Stimulated activated CD8-positive, alpha-beta memory T cell treated with anti-CD3 and anti-CD28 coated beads, Interleukin-7, amount 100 ng/mL, for 24 hours (primary cell): ENCODE measurements around the gene IL1RAPL1.

Experiments
- DNase-seq: peaks from one replicate; pipeline ENCODE4 v3.0.0-alpha.2; 2020; ENCODE audit warnings: low read depth

The IL1RAPL1 gene

GRCh38 chrX:29903360-29903759 is 1316.1 kb downstream of the IL1RAPL1 start:
- DNase-seq, result no peak

GRCh38 chrX:29911673-29912072 is 1324.4 kb downstream of the IL1RAPL1 start:
- no peak for DNase-seq

- no peak for DNase-seq
Measured at GRCh38 chrX:29913647-29914046, 1326.4 kb downstream of the IL1RAPL1 start.

- DNase-seq, result no peak
Measured at GRCh38 chrX:29922607-29923006, 1335.4 kb downstream of the IL1RAPL1 start.

- DNase-seq, result no peak
Measured at GRCh38 chrX:29926056-29926455, 1338.8 kb downstream of the IL1RAPL1 start.

GRCh38 chrX:29926659-29927058 is 1339.4 kb downstream of the IL1RAPL1 start:
- DNase-seq, result no peak

GRCh38 chrX:29935455-29935854 is 1348.2 kb downstream of the IL1RAPL1 start:
- DNase-seq, result no peak

- no peak for DNase-seq
Measured at GRCh38 chrX:29940750-29941149, 1353.5 kb downstream of the IL1RAPL1 start.

GRCh38 chrX:29941287-29941686 is 1354.0 kb downstream of the IL1RAPL1 start:
- DNase-seq, result no peak

GRCh38 chrX:29947225-29947624 is 1360.0 kb downstream of the IL1RAPL1 start:
- DNase-seq, result no peak

GRCh38 chrX:29948653-29949052 is 1361.4 kb downstream of the IL1RAPL1 start:
- DNase-seq, result no peak

- no peak for DNase-seq
Measured at GRCh38 chrX:29952016-29952415, 1364.8 kb downstream of the IL1RAPL1 start.

- DNase-seq, result no peak
Measured at GRCh38 chrX:29962061-29962460, 1374.8 kb downstream of the IL1RAPL1 start.

GRCh38 chrX:29965634-29966033 is 1378.4 kb downstream of the IL1RAPL1 start:
- DNase-seq, result no peak

GRCh38 chrX:29992083-29992482 is 1404.8 kb downstream of the IL1RAPL1 start:
- no peak for DNase-seq

- no peak for DNase-seq
Measured at GRCh38 chrX:30005813-30006212, 1418.6 kb downstream of the IL1RAPL1 start.
